Heart left ventricle (tissue), 16 donors: ENCODE data around the gene SPEF1. TPM values are rescaled to one million over a fixed set of nuclear protein-coding genes. Genes with fewer than 3 reads are reported as not detected.

Experiments
- ATAC-seq, 4 donors: fragments of 200-7000 bp; cut with Tn5 transposase; one replicate each; pipeline ENCODE4 v1.9.1; 2020 to 2022; ENCODE audit warnings: moderate library complexity in 4 of 4, mild to moderate bottlenecking in 3 of 4, moderate number of reproducible peaks in 1 of 4
- DNase-seq, 5 donors: peaks; one replicate each; pipeline ENCODE4 v3.0.0-alpha.2; 2020
- H3K27ac ChIP-seq, 12 donors: fragments of 200-600 bp; sonication (generic) in 4 of 12; one replicate each; pipeline versions ENCODE4 v1.5.0 to v1.8.0; 2016 to 2022; ENCODE audit warnings: mild to moderate bottlenecking in 2 of 12
- H3K27me3 ChIP-seq, 9 donors: fragments of 200-600 bp; sonication (generic) in 2 of 9; one replicate each; pipeline versions ENCODE4 v1.5.1 to v1.8.0; 2016 to 2022; ENCODE audit warnings: mild to moderate bottlenecking in 3 of 9
- H3K36me3 ChIP-seq, 9 donors: fragments of 200-600 bp; sonication (generic) in 2 of 9; one replicate each; pipeline versions ENCODE4 v1.5.0 to v1.8.0; 2018 to 2022; ENCODE audit warnings: mild to moderate bottlenecking in 2 of 9
- H3K4me1 ChIP-seq, 12 donors: fragments of 200-600 bp; sonication (generic) in 4 of 12; one replicate each; pipeline versions ENCODE4 v1.5.0 to v1.8.0; 2016 to 2022; ENCODE audit warnings: mild to moderate bottlenecking in 3 of 12
- H3K4me3 ChIP-seq, 12 donors: fragments of 200-600 bp; sonication (generic) in 4 of 12; one replicate each; pipeline versions ENCODE4 v1.5.0 to v1.8.0; 2017 to 2022; ENCODE audit warnings: mild to moderate bottlenecking in 9 of 12, moderate library complexity in 4 of 12
- H3K9me3 ChIP-seq, 12 donors: fragments of 200-600 bp; sonication (generic) in 4 of 12; one replicate each; pipeline versions ENCODE4 v1.5.0 to v1.8.0; 2016 to 2022; ENCODE audit warnings: mild to moderate bottlenecking in 1 of 12
- CTCF ChIP-seq, 12 donors: fragments of 200-600 bp; sonication (generic) in 4 of 12; IDR thresholded peaks; one replicate each; pipeline versions ENCODE4 v1.5.0 to v1.8.0; 2018 to 2022; ENCODE audit warnings: antibody characterized with exemption in 12 of 12, mild to moderate bottlenecking in 5 of 12
- POLR2A ChIP-seq, 2 donors: fragments of 450-650 bp; IDR thresholded peaks; one replicate each; pipeline ENCODE4 v1.6.1; 2017; ENCODE audit warnings: antibody characterized with exemption in 2 of 2, mild to moderate bottlenecking in 2 of 2, moderate library complexity in 2 of 2
- WGBS, 4 donors: extraction: QIAGEN DNeasy Blood & Tissue Kit in 2 of 4; methylation state at CpG; one replicate each; pipeline versions ENCODE4 v1.1.5 to v1.1.7; 2013 to 2018; 5-methylcytosine and 5-hydroxymethylcytosine counted together
- intact Hi-C, 10 donors: fragments of 100-400 bp; cut with DNase I; formaldehyde crosslinking; loops; one replicate each; pipeline versions ENCODE4 v1.11.1 to v1.14.2; 2022
- polyA plus RNA-seq, 2 donors: library from polyadenylated mRNA; stranded (reverse); fragments of 200-250 nt; gene quantifications; one replicate each; pipeline ENCODE4 v1.2.3, GENCODE V29; 2013
- total RNA-seq, 9 donors: library from RNA; depleted of rRNA in 2 of 9; stranded (reverse); fragments of >200 nt in 2 of 9; fragmentation: NEBNext Ultra II Directional in 3 of 9; extraction: Animal tissue kit (Norgen Biotek cat#: 25700) in 3 of 9; gene quantifications; one replicate each; pipeline versions ENCODE4 v1.1.0 to v1.2.4, GENCODE V29; 2016 to 2023
- donor health status: ischemic (EF 13 %, LVEDD 7.1; RV severe dilation, severe dysfunction).
- donor health status: healthy with polysubstance abuse.
- donor health status: DM: no; HTN: yes; CAD: no.
- donor health status: DM: no; HTN: no; CAD: no.
- donor health status: ischemic (EF 25% LVEDD 6.9; RV normal size, moderate dysfunction).
- donor health status: ischemic (EF 25% LVEDD 5.7; RV mildly dilated, moderate dysfunction).
- donor health status: healthy.
- donor health status: DM: yes; HTN: yes; CAD: no.
- donor health status: ischemic (EF 35%, LVEDD 5.7; RV mildly dilated, moderate dysfunction).
- donor health status: nonischemic (EF 11% LVEDD 7.7; RV severe dilation, severe dysfunction).
- donor health status: DM: yes; HTN: yes; CAD: no.
- donor health status: PGD.
- donor health status: ischemic (EF 29% LVEDD 5.4; RV normal size, mild dysfunction).
- donor health status: nonischemic (EF 23%, LVEDD 6.1; RV moderate dilation, normal function).

Gene SPEF1
- total and polyA plus RNA-seq, 11 donors, result 0.11 to 0.65 (median 0.19) TPM; not detected in 5

DNA sequence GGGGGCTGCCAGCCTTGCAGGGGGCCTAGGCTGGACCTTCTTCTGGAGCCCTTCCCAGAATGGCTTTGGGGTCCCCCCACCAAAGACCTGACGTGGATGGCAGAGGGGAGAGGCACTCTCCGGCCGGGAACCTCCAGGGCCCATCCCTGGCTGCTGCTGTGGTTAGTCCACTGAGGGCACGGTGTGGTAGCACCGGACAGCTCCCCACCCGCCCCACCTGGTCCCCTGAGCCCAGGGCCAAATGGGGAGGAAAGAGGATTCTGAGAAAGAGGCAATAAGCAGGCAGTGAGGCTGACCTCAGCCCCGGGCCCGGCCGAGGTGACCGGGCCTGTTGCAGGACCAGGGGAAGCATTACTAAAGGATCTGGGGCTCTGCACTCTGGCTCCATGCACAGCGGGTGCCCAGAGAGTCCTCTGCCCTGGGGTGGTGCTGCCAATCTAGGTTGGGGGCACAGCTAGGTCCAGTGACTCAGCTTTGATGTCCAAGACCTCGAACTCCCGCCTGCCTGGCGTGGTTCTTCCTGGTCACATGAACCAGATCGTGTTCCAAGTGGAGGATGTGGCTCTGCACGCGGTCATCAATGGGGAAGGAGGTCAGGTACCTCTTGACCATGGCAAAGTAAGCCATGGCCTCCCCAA lies 3.1 kb upstream of the SPEF1 start:
- H3K4me1 ChIP-seq, result peaks cover 4 to 48% (median 36%) of the 10 kb centered on the region in 12 donors
- H3K27ac ChIP-seq, result peak overlapping the region in 4 of 12 donors; percentile 6 to 87 (median 54)
- 64 to 83% (median 74%) methylated on average over 16 to 17 of the region's 17 CpGs for WGBS, 4 donors
- peak overlapping the region in 7 of 12 donors; percentile 64 to 81 (median 73) for H3K4me3 ChIP-seq
- peaks cover 0 to 18% (median 4%) of the 10 kb centered on the region in 9 donors for H3K36me3 ChIP-seq
- DNase-seq, result peak in 2 of 5 donors; percentile 23 to 58
- ATAC-seq, result no peak
- no peaks in the 10 kb centered on the region for H3K27me3 ChIP-seq
- no peaks in the 10 kb centered on the region for H3K9me3 ChIP-seq
- TF ChIP-seq CTCF (IDR thresholded peaks at IDR 0.05) (no peak), POLR2A (IDR thresholded peaks at IDR 0.05) (no peak)
- intact Hi-C loops, result loop anchor here in 5 of 10 donors (5.0 to 10.0 kb wide), 4 partner anchors 70 to 300 kb away; no protein-coding TSS in a partner anchor

DNA sequence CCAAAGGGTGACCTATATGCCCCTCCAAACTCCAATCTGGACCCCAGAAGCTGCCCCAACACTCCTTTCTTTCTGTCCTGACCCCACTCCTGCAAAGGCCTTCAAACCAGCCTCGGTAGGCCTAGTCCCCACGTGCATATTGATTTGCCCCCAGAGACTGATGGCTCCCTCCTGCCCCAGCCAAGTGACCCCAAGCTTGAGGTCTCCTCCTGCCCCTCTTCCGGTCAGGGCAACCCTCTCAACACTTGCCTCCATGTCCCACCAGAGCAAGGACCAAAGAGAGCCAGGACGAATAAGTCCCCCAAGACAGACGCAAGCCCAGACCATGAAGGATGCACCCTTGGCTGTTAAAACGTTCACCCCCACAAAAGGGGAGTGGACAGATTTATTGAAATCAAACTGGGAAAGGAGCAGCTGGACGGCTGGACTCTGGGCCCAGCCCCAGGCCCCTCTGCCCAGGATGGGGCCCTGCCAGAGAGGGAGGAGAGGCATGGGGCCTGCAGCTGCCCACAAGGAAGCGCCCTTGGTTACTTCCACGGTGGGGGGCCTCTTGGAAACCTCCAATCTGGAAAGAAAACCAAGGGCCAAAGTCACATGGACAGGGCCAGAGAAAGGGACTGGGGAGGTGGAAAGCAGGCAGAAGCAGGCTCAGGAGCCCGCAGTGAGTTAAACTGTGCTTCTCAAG lies 2.4 kb upstream of the SPEF1 start:
- Histone ChIP-seq H3K4me3 (no peak overlapping the region), H3K4me1 (peaks cover 4 to 46% (median 36%) of the 10 kb centered on the region in 12 donors), H3K27ac (peak overlapping the region in 2 of 12 donors; percentile 6 to 28), H3K36me3 (peaks cover 0 to 18% (median 4%) of the 10 kb centered on the region in 9 donors), H3K27me3 (peaks cover 0 to 5% (median 0%) of the 10 kb centered on the region in 9 donors), H3K9me3 (no peaks in the 10 kb centered on the region)
- WGBS, 4 donors, result 64 to 80% (median 67%) methylated on average over 10 of the region's 10 CpGs
- no peak for TF ChIP-seq POLR2A (IDR thresholded peaks at IDR 0.05)
- no peak for TF ChIP-seq CTCF (IDR thresholded peaks at IDR 0.05)
- ATAC-seq (no peak), DNase-seq (peak in 1 of 5 donors; percentile 46)
- intact Hi-C loops, result loop anchor here in 5 of 10 donors (5.0 to 10.0 kb wide), 4 partner anchors 71 to 301 kb away; no protein-coding TSS in a partner anchor

- Histone ChIP-seq H3K27me3 (peaks cover 0 to 5% (median 0%) of the 10 kb centered on the region in 9 donors), H3K36me3 (peaks cover 0 to 18% (median 4%) of the 10 kb centered on the region in 9 donors), H3K9me3 (no peaks in the 10 kb centered on the region), H3K4me1 (peaks cover 4 to 52% (median 41%) of the 10 kb centered on the region in 12 donors), H3K27ac (no peak overlapping the region), H3K4me3 (no peak overlapping the region)
- WGBS, 4 donors, result 72 to 83% (median 79%) methylated on average over 2 of the region's 2 CpGs
- ATAC-seq, result no peak
- DNase-seq, result peak in 1 of 5 donors; percentile 47
- TF ChIP-seq CTCF (IDR thresholded peaks at IDR 0.05), result no peak
- no peak for TF ChIP-seq POLR2A (IDR thresholded peaks at IDR 0.05)
- intact Hi-C loops, result loop anchor here in 5 of 10 donors (5.0 to 10.0 kb wide), 4 partner anchors 72 to 302 kb away; no protein-coding TSS in a partner anchor
Measured at GRCh38 chr20:3783068-3783489, 1.8 kb upstream of the SPEF1 start.

DNA sequence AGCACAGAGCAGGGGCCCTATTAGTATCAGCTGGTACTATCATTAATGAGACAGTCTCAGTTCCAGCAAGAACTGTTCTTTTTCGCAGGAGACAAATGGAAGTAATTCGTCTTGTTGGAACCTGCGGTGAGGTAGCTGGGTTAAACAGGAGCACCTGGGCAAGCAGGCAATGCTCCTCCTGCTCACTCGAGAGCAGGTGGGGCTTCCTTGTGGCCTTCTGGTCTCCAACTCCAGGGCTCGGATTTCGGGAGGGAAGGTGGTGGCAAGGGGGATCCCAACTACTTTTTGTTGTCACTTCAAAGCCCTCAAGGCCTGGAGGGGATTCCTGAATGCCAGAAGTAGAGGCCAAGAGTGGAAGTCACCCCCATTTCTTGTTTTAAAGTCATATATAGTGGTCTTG lies 1.3 kb upstream of the SPEF1 start:
- intact Hi-C loops, result loop anchor here in 5 of 10 donors (5.0 to 10.0 kb wide), 4 partner anchors 72 to 302 kb away; no protein-coding TSS in a partner anchor
- 88 to 92% (median 90%) methylated on average over 6 of the region's 6 CpGs for WGBS, 4 donors

More for the DNA sequence above, 1.3 kb upstream of the SPEF1 start:
- TF ChIP-seq POLR2A (IDR thresholded peaks at IDR 0.05) (no peak), CTCF (IDR thresholded peaks at IDR 0.05) (no peak)
- ATAC-seq, result no peak
- H3K4me3 ChIP-seq, result no peak overlapping the region
- DNase-seq, result no peak
- no peak overlapping the region for H3K27ac ChIP-seq
- H3K36me3 ChIP-seq, result peaks cover 0 to 18% (median 4%) of the 10 kb centered on the region in 9 donors
- H3K27me3 ChIP-seq, result peaks cover 0 to 5% (median 0%) of the 10 kb centered on the region in 9 donors
- H3K9me3 ChIP-seq, result no peaks in the 10 kb centered on the region
- H3K4me1 ChIP-seq, result peaks cover 4 to 56% (median 45%) of the 10 kb centered on the region in 12 donors
